ENCODE data around the gene MT1X. TPM values are rescaled to one million over a fixed set of nuclear protein-coding genes. Genes with fewer than 3 reads are reported as not detected.
"Not testable (repeated sequence)": the region's sequence is repeated elsewhere in the genome, so short reads cannot be mapped to it uniquely, and the experiment has no call there.

Gene MT1X
- total RNA-seq, 2 experiments from 2014 or later: 17.1 to 21.2 TPM

DNA sequence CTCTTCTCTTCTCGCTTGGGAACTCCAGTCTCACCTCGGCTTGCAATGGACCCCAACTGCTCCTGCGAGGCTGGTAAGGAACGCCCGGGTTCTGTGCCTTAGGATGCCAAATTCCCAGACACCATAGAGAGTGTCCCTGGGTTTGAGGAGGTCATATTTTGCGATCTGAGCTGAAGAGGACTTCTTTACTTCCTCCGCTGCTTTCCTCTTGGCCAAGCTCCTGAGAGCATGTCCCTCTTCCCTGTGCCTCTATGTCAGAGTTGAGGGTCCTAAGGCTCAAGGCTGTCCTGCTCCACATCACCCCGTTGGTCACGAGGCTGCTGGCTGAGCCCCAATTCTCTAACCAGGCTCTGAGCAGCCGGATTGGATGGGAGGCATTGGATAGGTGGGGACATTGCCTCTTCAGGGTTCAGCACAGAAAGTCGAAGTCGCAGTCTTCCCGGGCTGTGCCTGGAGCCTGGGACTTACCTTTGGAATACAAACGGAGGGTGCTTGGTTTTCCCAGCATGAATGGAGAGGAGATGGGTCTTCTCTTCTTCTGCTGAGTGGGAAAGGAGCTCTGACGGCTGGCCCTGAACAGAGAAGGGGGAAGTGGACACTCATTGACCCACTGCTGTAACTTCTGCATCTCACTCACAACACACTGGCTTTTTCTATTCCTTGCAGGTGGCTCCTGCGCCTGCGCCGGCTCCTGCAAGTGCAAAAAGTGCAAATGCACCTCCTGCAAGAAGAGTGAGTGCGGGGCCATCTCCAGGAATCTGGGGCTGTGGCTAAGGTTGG, 12.2 kb upstream of the MT1X start:
- no peaks in the 10 kb centered on the region for H4K20me1 ChIP-seq (ENCODE audit: insufficient read depth, low read length)
- H3K4me3 ChIP-seq (ENCODE audit: low read depth, low read length, poor library complexity, severe bottlenecking): no peak overlapping the region
- no TSS peak for BruUV-seq (replicated peaks)
- TF ChIP-seq EZH2phosphoT487 (IDR thresholded peaks at IDR 0.05; ENCODE audit: borderline replicate concordance, low read depth, low read length): no peak
- TF ChIP-seq, protein P1, sequence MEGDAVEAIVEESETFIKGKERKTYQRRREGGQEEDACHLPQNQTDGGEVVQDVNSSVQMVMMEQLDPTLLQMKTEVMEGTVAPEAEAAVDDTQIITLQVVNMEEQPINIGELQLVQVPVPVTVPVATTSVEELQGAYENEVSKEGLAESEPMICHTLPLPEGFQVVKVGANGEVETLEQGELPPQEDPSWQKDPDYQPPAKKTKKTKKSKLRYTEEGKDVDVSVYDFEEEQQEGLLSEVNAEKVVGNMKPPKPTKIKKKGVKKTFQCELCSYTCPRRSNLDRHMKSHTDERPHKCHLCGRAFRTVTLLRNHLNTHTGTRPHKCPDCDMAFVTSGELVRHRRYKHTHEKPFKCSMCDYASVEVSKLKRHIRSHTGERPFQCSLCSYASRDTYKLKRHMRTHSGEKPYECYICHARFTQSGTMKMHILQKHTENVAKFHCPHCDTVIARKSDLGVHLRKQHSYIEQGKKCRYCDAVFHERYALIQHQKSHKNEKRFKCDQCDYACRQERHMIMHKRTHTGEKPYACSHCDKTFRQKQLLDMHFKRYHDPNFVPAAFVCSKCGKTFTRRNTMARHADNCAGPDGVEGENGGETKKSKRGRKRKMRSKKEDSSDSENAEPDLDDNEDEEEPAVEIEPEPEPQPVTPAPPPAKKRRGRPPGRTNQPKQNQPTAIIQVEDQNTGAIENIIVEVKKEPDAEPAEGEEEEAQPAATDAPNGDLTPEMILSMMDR (conservative IDR thresholded peaks at IDR 0.05; ENCODE audit: low read length): no peak
- ChIA-PET CTCF (ENCODE audit: unreplicated experiment) (no interaction called here), POLR2A (interaction anchor here (0.6 kb wide), 1 partner anchor 51 kb away, joined by 3 read pairs; no protein-coding TSS in a partner anchor)
- H3K36me3 ChIP-seq (ENCODE audit: insufficient read depth, low read length): no peaks in the 10 kb centered on the region
- DNase-seq (ENCODE audit: low spot score): no peak
- H3K9me2 ChIP-seq (ENCODE audit: insufficient read depth, low read length): no peaks in the 10 kb centered on the region
- H3K4me2 ChIP-seq (ENCODE audit: low read length): no peak overlapping the region
- H3K79me2 ChIP-seq (ENCODE audit: insufficient read depth, low read depth, low read length): no peaks in the 10 kb centered on the region
- H3K4me1 ChIP-seq (ENCODE audit: insufficient read depth, low read length, poor library complexity, severe bottlenecking): no peaks in the 10 kb centered on the region
- H3K9me3 ChIP-seq (ENCODE audit: low read length): no peaks in the 10 kb centered on the region
- H2AFZ ChIP-seq (ENCODE audit: low read length): no peak overlapping the region
- intact Hi-C loops (cut with micrococcal nuclease; ENCODE audit: unreplicated experiment): no loop called here
- H3K27ac ChIP-seq (ENCODE audit: low read depth, low read length, poor library complexity, severe bottlenecking): no peak overlapping the region

DNA sequence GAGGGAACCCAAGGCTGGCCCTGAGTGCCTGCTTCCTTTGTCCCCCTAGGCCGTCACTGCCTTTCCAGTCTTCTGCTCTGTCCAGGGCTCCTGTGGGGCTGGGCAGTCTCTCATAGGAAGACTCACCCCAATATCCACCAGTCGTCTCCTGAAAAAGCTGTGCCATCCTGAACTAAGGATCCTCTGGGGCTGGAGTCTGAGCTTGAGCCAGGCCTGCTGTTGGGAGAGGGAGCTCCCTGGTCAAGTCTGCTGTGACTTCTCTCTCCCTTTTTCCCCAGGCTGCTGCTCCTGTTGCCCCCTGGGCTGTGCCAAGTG, 11.7 kb upstream of the MT1X start:
- intact Hi-C loops (cut with micrococcal nuclease; ENCODE audit: unreplicated experiment): no loop called here
- no peaks in the 10 kb centered on the region for H3K4me1 ChIP-seq (ENCODE audit: insufficient read depth, low read length, poor library complexity, severe bottlenecking)
- BruUV-seq (replicated peaks): no TSS peak
- H2AFZ ChIP-seq (ENCODE audit: low read length): no peak overlapping the region
- no peak overlapping the region for H3K4me2 ChIP-seq (ENCODE audit: low read length)
- no peaks in the 10 kb centered on the region for H3K9me2 ChIP-seq (ENCODE audit: insufficient read depth, low read length)
- no peaks in the 10 kb centered on the region for H4K20me1 ChIP-seq (ENCODE audit: insufficient read depth, low read length)
- no peaks in the 10 kb centered on the region for H3K9me3 ChIP-seq (ENCODE audit: low read length)
- POLR2A ChIA-PET: interaction anchor here (0.6 kb wide), 1 partner anchor 51 kb away, joined by 3 read pairs; no protein-coding TSS in a partner anchor
- DNase-seq (ENCODE audit: low spot score): no peak
- H3K36me3 ChIP-seq (ENCODE audit: insufficient read depth, low read length): no peaks in the 10 kb centered on the region
- H3K4me3 ChIP-seq (ENCODE audit: low read depth, low read length, poor library complexity, severe bottlenecking): no peak overlapping the region
- CTCF ChIA-PET (ENCODE audit: unreplicated experiment): no interaction called here
- TF ChIP-seq EZH2phosphoT487 (IDR thresholded peaks at IDR 0.05; ENCODE audit: borderline replicate concordance, low read depth, low read length): no peak
- TF ChIP-seq, protein P1 (conservative IDR thresholded peaks at IDR 0.05; ENCODE audit: low read length): no peak
- no peak overlapping the region for H3K27ac ChIP-seq (ENCODE audit: low read depth, low read length, poor library complexity, severe bottlenecking)
- H3K79me2 ChIP-seq (ENCODE audit: insufficient read depth, low read depth, low read length): no peaks in the 10 kb centered on the region

GRCh38 chr16:56671691-56672090, 10.6 kb upstream of the MT1X start:
- intact Hi-C loops (cut with micrococcal nuclease; ENCODE audit: unreplicated experiment); CTCF ChIA-PET (ENCODE audit: unreplicated experiment); POLR2A ChIA-PET: not testable (repeated sequence)

DNA sequence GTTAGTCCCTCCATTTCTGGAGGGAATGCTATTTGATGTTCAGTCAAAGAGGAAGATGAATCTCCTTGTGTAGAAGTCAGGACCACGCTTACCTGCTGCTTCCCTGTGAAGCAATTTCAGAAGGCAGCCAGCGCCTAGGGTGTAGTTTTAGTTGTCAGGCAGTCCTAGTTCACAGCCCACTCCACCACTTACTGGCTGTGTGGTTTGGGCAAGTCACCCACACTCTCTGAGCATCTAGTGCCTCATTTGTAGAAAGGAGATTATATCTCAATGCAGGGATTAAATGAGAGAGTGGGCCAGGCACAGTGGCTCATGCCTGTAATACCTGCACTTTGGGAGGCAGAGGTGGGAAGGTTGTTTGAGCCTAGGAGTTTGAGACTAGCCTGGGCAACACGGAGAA, 10.1 kb upstream of the MT1X start:
- H3K36me3 ChIP-seq (ENCODE audit: insufficient read depth, low read length); H3K4me1 ChIP-seq (ENCODE audit: insufficient read depth, low read length, poor library complexity, severe bottlenecking); H3K79me2 ChIP-seq (ENCODE audit: insufficient read depth, low read depth, low read length); H3K4me2 ChIP-seq (ENCODE audit: low read length); H3K27ac ChIP-seq (ENCODE audit: low read depth, low read length, poor library complexity, severe bottlenecking); H3K9me2 ChIP-seq (ENCODE audit: insufficient read depth, low read length); H4K20me1 ChIP-seq (ENCODE audit: insufficient read depth, low read length); H3K9me3 ChIP-seq (ENCODE audit: low read length); intact Hi-C loops (cut with micrococcal nuclease; ENCODE audit: unreplicated experiment); CTCF ChIA-PET (ENCODE audit: unreplicated experiment); BruUV-seq (replicated peaks); H2AFZ ChIP-seq (ENCODE audit: low read length); H3K4me3 ChIP-seq (ENCODE audit: low read depth, low read length, poor library complexity, severe bottlenecking); DNase-seq (ENCODE audit: low spot score): not testable (repeated sequence)
- POLR2A ChIA-PET: interaction anchor here (0.7 kb wide), 1 partner anchor 28 kb away, joined by 4 read pairs; no protein-coding TSS in a partner anchor

More at GRCh38 chr16:56671691-56672090, 10.6 kb upstream of the MT1X start:
- H3K4me2 ChIP-seq (ENCODE audit: low read length); H3K9me2 ChIP-seq (ENCODE audit: insufficient read depth, low read length); H3K79me2 ChIP-seq (ENCODE audit: insufficient read depth, low read depth, low read length); DNase-seq (ENCODE audit: low spot score); H3K9me3 ChIP-seq (ENCODE audit: low read length); H3K27ac ChIP-seq (ENCODE audit: low read depth, low read length, poor library complexity, severe bottlenecking); H3K36me3 ChIP-seq (ENCODE audit: insufficient read depth, low read length); H4K20me1 ChIP-seq (ENCODE audit: insufficient read depth, low read length); BruUV-seq (replicated peaks); H3K4me3 ChIP-seq (ENCODE audit: low read depth, low read length, poor library complexity, severe bottlenecking); H2AFZ ChIP-seq (ENCODE audit: low read length); H3K4me1 ChIP-seq (ENCODE audit: insufficient read depth, low read length, poor library complexity, severe bottlenecking): not testable (repeated sequence)

Data from OCI-LY7 (cell line).